Activated CD4-positive, alpha-beta T cell treated with anti-CD3 and anti-CD28 coated beads, Interleukin-2, amount 50 U/mL, for 1 hour (primary cell): ENCODE results near the gene ZNF101.
A peak's percentile ranks its signal among the peaks of the same experiment; 100 is the strongest.
"Not testable (repeated sequence)": the region's sequence is repeated elsewhere in the genome, so short reads cannot be mapped to it uniquely, and the experiment has no call there.

ENCODE experiments used
- DNase-seq: peaks from one replicate; pipeline ENCODE4 v3.0.0-alpha.2; 2020

The ZNF101 gene

DNA sequence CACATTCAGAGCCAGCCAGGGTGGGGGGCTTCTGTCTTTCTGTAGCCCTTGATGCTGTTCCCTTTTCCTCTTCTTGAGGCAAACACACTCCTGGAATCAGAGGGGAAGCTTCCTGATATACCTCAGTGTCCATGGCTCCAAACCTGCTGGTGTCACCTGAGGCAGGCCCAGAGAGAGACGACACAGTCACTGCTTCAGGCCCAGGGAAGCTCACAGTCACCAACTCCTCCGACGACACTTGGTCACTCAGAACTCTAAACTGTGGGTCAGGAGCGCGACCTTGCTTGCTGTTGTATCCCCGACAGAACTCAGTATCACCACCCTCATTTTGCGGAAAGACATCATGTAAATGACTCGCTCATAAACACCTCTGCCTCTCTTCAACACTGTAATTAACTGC lies 6.3 kb upstream of the ZNF101 start:
- DNase-seq = no peak

DNA sequence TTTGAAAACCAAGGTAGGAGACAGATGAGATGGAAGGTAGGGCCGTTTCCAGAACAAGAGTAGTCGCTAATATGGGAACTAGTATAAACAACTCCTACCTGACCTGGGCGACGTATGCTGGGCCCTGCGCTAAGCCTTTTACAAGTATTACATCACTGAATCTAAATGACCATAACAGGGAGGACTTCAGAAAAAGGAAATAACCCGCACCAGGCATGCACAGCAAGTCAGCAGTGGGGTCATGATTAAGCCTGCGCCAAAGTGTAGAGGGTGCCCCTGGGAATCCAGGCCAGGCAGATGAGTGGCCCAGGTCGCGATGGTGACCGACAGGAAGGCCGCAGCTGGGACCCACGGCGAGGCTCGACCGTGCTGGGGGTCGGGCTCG lies 5.8 kb upstream of the ZNF101 start:
- no peak for DNase-seq

DNA sequence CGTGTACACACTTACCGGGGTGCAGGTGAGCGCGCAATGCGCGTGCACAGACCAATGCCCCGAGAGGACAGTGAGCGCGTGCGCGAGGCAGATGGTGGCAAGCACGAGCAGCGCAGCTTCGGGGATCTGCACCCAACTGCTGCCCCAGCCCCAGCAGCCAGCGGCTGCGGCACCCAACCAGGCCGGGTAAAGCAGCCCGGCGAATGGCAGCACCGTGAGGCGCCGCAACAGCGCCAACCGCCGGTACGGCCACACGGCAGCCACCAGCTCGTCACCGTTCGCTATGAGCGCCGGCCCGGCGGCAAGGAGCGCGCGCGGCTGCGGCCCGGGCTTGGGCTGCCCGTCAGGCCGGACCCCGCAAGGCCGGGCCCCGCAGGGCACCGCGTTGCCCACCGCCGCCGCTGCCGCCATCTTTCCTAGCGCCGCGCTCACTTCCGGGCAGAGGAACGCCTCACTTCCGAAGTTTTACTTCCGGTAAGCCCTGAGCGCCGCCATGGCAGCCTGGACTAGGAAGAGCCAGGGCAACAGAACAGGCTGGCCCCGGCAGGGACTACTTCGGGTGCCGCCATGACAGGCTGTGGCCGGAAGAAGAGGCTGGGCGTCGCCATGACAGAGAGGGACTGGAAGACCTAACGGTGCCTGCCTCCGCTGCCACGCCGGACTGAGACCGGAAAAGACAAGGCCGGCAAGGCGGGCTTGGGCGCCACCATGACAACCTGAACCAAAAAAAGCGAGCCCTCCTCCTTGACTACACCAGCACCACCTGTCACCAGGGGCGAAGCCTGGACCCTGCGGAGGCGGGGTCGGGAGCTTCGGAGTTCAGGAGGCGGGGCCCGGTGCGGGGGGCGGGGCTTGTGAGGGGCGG lies 5.2 kb upstream of the ZNF101 start, which contains the start of gene ATP13A1:
ATP13A1 (minus strand) TSS at position 421 of the 865 bp plus-strand sequence; CDS start at position 411, 10 bp downstream.
- peak; percentile 93 for DNase-seq

DNA sequence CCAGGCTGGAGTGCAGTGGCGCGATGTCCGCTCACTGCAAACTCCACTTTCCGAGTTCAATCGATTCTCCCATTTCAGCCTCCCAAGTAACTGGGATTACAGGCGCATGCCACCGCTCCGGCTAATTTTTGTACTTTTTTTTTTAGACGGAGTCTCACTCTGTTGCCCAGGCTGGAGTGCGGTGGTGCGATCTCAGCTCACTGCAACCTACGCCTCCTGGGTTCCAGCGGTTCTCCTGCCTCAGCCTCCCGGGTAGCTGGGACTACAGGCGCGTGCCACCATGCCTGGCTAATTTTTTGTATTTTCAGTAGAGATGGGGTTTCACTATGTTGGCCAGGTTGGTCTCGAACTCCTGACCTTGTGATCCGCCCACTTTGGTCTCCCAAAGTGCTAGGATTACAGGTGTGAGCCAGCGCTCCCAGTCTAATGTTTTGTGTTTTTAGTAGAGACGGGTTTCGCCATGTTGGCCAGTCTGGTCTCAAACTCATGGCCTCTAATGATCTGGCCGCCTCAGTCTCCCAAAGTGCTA lies 3.2 kb upstream of the ZNF101 start:
- DNase-seq = not testable (repeated sequence)

DNA sequence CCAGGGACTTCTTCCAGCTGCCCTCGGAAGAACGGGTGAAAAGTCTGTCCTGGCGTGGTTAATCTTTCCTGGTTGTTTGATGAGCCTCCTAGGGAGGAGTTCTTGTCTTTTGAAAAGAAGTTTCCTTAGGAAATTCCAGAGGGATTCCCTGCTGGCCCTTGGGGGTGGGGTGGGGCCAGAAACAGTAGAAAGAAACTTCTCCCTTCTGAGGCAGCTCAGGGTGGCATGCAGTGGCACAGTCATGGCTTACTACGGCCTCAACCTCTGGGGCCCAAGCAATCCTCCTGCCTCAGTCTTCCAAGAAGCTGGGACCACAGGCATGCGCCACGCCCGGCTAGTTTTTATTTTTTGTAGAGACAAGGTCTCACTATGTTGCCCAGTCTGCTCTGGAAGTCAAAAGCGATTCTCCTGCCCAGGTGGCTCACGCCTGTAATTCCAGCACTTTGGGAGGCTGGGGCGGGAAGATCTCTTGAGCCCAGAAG lies 1.5 kb downstream of the ZNF101 start:
- DNase-seq = no peak

DNA sequence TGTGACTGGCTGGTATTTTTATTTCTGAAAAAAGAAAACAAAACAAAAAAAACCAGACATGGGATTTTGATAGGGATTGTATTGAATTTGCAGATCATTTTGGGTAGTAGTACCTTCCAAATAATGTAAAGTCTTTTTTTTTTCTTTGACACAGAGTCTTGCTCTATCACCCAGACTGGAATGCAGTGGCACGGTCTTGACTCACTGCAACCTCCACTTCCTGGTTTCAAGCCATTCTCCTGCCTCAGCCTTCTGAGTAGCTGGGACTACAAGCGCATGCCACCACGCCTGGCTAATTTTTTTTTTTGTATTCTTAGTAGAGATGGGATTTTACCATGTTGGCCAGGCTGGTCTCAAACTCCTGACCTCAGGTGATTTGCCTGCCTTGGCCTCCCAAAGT lies 4.2 kb downstream of the ZNF101 start:
- no peak for DNase-seq

DNA sequence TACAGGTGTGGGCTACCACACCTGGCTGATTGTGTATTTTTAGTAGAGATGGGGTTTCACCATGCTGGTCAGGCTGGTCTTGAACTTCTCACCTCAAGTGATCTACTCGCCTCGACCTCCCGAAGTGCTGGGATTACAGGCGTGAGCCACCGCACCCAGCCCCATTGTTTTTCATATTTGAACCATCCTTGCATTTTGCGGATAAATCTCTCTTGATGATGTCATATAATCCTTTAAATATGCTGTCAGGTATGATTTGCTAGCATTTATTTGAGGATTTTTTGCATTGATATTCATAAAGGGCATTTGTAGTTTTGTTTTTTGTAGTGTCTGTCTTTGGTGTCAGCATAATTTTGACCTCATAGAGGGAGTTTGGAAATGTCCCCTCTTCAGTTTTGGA lies 5.7 kb downstream of the ZNF101 start:
- no peak for DNase-seq

DNA sequence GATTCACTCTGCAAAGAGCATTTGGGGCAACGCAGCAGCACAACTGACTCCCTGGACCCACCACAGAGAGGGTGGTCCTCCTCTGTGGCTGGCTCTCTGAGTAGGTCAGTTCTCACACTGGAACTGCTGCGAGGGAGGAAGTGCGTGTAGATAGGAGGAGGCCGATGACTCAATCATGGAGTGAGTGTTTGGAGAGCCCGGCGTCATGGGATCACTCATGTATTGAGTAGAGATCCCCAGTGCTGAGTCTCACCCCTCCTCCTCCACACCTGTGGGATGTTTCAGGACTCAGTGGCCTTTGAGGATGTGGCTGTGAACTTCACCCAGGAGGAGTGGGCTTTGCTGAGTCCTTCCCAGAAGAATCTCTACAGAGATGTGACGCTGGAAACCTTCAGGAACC lies 8.9 kb downstream of the ZNF101 start:
- no peak for DNase-seq

DNA sequence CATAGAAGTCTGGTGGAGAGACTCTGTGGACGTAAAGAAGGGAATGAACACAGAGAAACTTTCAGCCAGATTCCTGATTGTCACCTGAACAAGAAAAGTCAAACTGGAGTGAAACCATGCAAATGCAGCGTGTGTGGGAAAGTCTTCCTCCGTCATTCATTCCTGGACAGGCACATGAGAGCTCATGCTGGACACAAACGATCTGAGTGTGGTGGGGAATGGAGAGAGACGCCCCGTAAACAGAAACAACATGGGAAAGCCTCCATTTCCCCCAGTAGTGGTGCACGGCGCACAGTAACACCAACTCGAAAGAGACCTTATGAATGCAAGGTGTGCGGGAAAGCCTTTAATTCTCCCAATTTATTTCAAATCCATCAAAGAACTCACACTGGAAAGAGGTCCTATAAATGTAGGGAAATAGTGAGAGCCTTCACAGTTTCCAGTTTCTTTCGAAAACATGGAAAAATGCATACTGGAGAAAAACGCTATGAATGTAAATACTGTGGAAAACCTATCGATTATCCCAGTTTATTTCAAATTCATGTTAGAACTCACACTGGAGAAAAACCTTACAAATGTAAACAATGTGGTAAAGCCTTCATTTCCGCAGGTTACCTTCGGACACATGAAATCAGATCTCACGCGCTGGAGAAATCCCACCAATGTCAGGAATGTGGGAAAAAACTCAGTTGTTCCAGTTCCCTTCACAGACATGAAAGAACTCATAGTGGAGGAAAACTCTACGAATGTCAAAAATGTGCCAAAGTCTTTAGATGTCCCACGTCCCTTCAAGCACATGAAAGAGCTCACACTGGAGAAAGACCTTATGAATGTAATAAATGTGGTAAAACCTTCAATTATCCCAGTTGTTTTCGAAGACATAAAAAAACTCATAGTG lies 10.8 kb downstream of the ZNF101 start:
- no peak for DNase-seq

DNA sequence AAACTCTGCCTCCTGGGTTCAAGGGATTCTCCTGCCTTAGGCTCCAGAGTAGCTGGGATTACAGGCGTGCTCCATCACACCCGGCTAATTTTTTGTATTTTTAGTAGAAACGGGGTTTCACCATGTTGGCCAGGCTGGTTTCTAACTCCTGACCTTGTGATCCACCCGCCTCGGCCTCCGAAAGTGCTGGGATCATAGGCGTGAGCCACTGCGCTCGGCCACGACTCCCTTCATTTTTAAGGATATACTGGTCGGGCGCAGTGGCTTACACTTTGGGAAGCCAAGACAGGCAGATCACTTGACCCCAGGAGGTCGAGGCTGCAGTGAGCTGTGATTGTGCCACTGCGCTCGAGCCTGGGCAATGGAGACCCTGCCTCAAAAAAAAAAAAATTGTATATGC lies 17.5 kb downstream of the ZNF101 start:
- not testable (repeated sequence) for DNase-seq

DNA sequence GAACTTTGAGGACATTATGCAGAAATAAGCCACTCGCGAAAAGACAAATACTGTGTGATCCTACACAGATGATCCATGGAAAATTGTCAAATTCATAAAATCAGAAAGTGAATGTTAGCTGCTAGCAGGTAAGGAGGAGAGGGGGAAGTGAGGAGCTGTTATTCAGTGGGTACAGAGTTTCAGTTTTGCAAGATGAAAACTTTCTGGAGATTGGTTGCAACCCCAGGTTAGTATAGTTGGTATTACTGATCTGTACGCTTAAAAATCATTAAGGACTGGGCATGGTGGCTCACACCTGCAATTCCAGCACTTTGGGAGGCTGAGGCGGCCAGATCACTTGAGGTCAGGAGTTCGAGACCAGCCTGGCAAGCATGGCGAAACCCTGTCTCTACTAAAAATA lies 17.9 kb downstream of the ZNF101 start:
- no peak for DNase-seq

DNA sequence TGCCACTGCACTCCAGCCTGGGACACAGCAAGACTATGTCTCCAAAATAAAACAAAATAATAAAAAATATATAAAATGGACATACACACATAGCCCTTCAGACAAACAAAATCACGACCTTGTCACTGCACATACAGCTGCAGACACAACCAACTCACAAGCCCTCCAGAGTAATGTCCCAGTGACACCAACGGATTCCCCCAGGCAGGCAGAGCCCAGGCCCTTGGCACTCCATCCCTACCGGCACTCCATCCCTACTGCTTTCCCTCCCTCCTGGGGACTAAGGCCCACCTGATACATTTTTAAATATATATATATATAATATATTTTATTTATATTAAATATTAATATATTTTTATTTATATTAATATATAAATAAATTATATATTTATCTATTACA lies 18.5 kb downstream of the ZNF101 start:
- DNase-seq = no peak

DNA sequence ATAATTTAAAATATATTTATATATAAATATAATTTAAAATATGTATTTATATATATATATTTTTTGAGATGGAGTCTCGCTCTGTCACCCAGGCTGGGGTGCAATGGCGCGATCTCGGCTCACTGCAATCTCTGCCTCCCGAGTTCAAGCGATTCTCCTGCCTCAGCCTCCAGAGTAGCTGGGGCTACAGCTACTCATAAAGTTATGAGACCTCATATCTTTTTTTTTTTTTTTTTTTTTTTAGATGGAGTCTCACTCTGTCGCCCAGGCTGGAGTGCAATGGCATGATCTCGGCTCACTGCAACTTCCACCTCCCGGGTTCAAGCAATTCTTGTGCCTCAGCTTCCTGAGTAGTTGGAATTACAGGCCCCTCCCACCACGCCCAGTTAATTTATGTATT lies 20.4 kb downstream of the ZNF101 start:
- DNase-seq = not testable (repeated sequence)

DNA sequence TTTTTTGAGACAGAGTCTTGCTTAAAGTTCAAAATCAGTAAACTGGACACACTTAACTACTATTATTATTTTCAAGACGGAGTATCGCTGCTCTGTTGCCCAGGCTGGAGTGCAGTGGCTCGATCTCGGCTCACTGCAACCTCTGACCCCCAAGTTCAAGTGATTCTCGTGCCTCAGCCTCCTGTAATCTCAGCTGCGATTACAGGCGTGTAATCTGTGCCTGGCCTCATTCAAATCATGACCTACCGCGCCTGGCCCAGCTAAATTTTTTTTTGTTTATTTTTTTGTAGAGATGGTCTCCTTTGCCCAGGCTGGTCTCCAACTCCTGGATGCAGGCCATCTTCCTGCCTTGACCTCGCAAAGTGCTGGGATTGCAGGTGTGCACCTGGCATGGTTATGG lies 23.0 kb downstream of the ZNF101 start:
- no peak for DNase-seq

DNA sequence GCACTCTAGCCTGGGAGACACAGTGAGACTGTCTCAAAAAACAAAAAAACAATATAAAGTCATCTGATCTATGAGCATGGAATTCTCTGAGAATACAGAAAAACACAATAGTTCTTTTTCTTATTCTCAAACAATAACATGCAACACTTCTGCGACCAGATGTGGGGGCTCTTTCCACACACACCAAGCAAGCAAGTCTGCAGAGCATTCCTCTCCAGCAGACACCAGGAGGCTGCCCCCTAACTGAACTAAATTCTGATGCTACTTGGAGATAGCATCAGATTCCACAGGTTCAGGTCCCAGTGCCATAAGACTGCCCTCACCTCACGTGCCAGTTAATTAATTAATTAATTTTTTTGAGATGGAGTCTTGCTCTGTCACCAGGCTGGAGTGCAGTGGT lies 27.7 kb downstream of the ZNF101 start:
- no peak for DNase-seq

DNA sequence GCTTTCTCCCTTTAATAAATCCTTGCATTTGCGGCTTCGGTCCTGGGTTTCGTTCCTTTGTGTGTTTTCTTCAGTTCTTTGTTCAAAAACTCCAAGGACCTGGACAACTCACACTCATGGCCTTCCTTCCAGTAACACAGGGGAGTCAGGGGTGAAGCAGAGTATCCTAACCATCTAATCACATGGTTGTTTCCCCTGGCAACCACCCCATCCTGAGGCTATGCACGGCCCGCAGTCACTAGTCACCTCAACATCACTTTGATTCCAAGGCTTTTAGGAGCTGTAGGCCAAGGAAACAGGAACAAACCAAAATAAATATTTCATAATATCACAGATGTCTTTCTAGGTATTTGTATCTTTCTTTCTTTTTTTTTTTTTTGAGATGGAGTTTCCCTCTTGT lies 28.9 kb downstream of the ZNF101 start:
- no peak for DNase-seq

DNA sequence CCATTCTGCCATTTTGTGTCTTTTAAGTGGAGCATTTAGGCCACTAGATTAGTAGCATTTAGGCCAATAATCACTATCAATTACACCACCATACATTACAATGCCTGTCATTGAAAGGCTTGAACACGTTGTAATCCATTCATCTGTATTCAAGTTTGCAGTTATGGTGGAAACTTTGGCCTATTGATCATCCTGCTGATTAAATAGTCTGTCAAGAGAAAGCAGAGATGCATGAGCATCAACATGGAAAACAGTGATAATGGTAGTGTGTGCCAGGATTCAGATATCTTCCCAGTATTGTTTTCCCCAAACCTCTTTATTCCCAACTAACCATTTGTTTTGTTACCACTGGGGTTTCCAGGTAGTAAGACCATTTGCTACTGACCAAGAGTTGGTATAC lies 31.9 kb downstream of the ZNF101 start:
- DNase-seq = not testable (repeated sequence)

DNA sequence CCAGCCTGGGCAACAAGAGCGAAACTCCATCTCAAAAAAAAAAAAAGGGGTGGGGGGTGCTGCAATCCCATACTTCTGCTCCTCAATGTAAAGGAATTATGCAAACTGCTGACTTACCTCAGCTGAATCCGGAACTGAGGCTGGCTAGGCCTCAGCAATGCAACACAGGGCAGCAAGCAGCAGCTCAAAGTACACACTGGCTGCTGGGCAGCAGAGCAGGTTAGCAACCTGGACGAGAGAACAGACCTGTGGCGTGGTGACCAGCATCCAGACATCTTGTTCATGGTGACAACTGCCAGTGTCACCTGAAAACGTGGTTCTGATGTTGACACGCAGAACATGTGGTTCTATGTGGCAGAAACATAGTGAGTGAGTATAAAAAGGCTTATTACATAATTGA lies 36.2 kb downstream of the ZNF101 start:
- DNase-seq = no peak

DNA sequence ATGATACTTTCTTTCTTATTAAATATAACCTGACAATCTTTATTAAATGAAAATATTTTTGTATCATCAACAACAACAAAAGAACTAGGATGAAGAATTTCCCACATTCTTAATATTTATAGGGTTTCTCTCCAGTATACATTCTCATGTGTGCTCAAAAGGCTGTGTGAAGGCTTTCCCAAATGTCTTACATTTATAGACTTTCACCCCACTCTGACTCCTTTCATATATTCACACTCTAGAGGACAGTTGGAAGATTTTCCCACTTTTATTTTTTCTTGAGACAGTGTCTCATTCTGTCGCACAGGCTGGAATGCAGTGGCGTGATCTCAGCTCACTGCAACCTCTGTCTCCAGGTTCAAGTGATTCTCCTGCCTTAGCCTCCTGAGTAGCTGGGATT lies 41.9 kb downstream of the ZNF101 start:
- no peak for DNase-seq

DNA sequence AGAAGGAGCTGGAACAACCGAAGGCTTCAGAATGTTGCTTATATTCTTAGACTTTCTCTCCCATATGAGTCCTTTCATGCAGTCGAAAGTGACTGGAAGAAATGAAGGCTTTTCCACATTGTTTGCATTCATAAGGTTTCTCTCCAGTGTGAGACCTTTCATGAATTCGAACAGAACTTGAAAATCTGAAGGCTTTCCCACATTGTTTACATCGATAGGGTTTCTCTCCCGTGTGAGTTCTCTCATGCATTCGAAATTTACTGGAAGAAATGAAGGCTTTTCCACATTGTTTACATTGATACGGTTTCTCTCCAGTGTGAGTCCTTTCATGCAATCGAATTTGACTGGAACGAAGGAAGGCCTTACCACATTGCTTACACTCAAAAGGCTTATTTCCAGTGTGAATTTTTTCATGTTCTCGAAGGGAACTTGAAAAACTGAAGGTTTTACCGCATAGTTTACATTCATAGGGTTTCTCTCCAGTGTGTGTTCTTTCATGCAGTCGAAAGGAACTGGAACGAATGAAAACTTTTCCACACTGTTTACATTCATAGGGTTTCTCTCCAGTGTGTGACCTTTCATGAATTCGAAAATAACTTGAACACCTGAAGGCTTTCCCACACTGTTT lies 42.8 kb downstream of the ZNF101 start:
- no peak for DNase-seq

DNA sequence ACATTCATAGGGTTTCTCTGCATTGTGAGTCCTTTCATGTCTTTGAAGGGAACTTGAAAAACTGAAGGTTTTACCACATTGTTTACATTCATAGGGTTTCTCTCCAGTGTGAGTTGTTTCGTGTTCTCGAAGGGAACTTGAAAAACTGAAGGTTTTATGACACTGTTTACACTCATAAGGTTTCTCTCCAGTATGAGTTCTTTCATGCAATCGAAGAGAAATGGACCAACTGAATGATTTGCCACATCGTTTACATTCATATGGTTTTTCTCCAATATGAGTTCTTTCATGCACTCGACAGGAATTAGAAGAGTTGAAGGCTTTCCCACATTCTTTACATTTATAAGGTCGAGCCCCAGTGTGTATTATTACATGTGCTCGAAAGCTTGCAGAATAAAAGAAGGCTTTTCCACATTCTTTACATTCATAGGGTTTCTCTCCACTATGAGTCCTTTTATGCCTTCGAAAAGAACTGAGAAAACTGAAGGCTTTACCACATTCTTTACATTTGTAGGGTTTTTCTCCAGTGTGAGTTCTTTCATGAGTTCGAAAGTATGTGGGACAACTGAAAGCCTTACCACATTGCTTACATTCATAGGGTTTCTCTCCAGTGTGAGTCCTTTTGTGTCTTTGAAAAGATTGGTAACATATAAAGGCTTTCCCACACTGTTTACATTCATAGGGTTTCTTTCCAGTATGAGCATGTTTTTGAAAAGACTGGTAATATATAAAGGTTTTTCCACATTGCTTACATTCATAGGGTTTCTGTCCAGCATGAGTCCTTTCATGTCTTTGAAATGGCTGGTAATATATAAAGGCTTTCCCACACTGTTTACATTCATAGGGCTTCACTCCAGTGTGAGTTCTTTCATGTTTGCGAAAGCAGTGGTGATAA lies 43.5 kb downstream of the ZNF101 start:
- no peak for DNase-seq

DNA sequence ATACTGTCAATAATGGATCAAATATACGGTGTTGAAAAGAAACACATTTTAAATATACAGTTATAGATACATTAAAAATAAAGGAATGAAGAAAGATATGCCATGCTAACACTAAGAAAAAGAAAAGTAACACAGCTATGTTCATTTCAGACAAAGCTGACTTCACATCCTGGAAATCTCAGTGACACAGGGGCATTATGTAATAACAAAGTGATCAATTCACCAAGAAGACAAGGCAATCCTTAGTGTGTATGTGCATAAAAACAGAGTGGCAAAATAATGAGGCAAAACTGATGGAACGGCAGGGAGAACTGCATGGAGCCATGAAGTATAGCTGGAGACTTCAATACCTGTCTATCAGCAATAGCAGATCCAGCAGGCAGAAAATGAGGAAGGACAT lies 51.2 kb downstream of the ZNF101 start:
- no peak for DNase-seq
